Fibroblast of pulmonary artery (primary cell): ENCODE measurements around the gene CNPY2.
"Not testable (repeated sequence)": the region's sequence is repeated elsewhere in the genome, so short reads cannot be mapped to it uniquely, and the experiment has no call there.

Experiments
- DNase-seq: peaks from one replicate; pipeline ENCODE4 v3.0.0-alpha.2; 2010; ENCODE audit warnings: low read depth
- H3K4me3 ChIP-seq: replicated peaks from 2 replicates; pipeline ENCODE4 v1.5.1; 2011; ENCODE audit warnings: low read depth, mild to moderate bottlenecking, control low read depth, low read length, moderate library complexity
- CTCF ChIP-seq: IDR thresholded peaks from 2 replicates; pipeline ENCODE4 v1.5.1; 2011; ENCODE audit warnings: mild to moderate bottlenecking, control low read depth, low read length, inconsistent platforms; ENCODE audit errors: missing control alignments

CNPY2 gene

GRCh38 chr12:56280849-56281248 lies 34.9 kb downstream of the CNPY2 start:
- no peak for TF ChIP-seq CTCF
- no peak for DNase-seq

GRCh38 chr12:56278905-56279304 lies 36.9 kb downstream of the CNPY2 start:
- H3K4me3 ChIP-seq, result no peak overlapping the region
- no peak for TF ChIP-seq CTCF

More at GRCh38 chr12:56280849-56281248, 34.9 kb downstream of the CNPY2 start:
- no peak overlapping the region for H3K4me3 ChIP-seq

GRCh38 chr12:56274299-56274698 lies 41.5 kb downstream of the CNPY2 start:
- TF ChIP-seq CTCF, result no peak
- DNase-seq, result no peak
- H3K4me3 ChIP-seq, result no peak overlapping the region

More at GRCh38 chr12:56278905-56279304, 36.9 kb downstream of the CNPY2 start:
- no peak for DNase-seq

GRCh38 chr12:56272468-56272867 lies 43.3 kb downstream of the CNPY2 start:
- H3K4me3 ChIP-seq, DNase-seq: not testable (repeated sequence)

GRCh38 chr12:56271031-56271430 lies 44.8 kb downstream of the CNPY2 start:
- TF ChIP-seq CTCF, result peak; percentile 59
- H3K4me3 ChIP-seq, result no peak overlapping the region
- peak; percentile 44 for DNase-seq

GRCh38 chr12:56267443-56268071 lies 48.2 kb downstream of the CNPY2 start:
- no peak for TF ChIP-seq CTCF
- peak overlapping the region; percentile 73 for H3K4me3 ChIP-seq
- no peak for DNase-seq

GRCh38 chr12:56266693-56267442 lies 48.9 kb downstream of the CNPY2 start, which contains the start of gene COQ10A:
TSS of gene COQ10A (plus strand) at chr12:56266942. CDS start at chr12:56267119, 177 bp downstream.
- DNase-seq, result peak; percentile 84
- H3K4me3 ChIP-seq, result peak within 1 kb of the TSS; percentile 73
- peak; percentile 69 for TF ChIP-seq CTCF

- DNase-seq, result not testable (repeated sequence)
- peak overlapping the region; percentile 73 for H3K4me3 ChIP-seq
Measured at GRCh38 chr12:56266068-56266692, 49.6 kb downstream of the CNPY2 start.

GRCh38 chr12:56262955-56263354 lies 52.8 kb downstream of the CNPY2 start:
- not testable (repeated sequence) for DNase-seq, H3K4me3 ChIP-seq
